Prostate gland (tissue), 2 donors: ENCODE data around the gene SLC35F3.

Experiments used
- CTCF ChIP-seq, 4 experiments: fragments of 200-600 bp in 2 of 4; fragments of 450-650 bp in 2 of 4; sonication (generic) in 2 of 4; IDR thresholded peaks; 1 replicate in 3 of 4; 2 replicates in 1 of 4; pipeline ENCODE4 v1.5.1; 2016 to 2019; ENCODE audit warnings: antibody characterized with exemption in 4 of 4, mild to moderate bottlenecking in 2 of 4, moderate library complexity in 2 of 4
- POLR2A ChIP-seq: fragments of 450-650 bp; IDR thresholded peaks from one replicate; pipeline ENCODE4 v1.6.1; 2016; ENCODE audit warnings: antibody characterized with exemption, mild to moderate bottlenecking
- POLR2AphosphoS5 ChIP-seq: sonication (generic); formaldehyde crosslinking; IDR thresholded peaks from one replicate; pipeline ENCODE4 v1.6.1; 2017; ENCODE audit warnings: antibody characterized with exemption

GRCh38 chr1:234237393-234237792 is 332.9 kb downstream of the SLC35F3 start:
- no peak for TF ChIP-seq POLR2A
- TF ChIP-seq CTCF (IDR thresholded peaks at IDR 0.05): no peak
- TF ChIP-seq POLR2AphosphoS5: no peak
